DOHH2 (cell line): ENCODE data around the gene SLCO4C1.

Experiments
- EZH2phosphoT487 ChIP-seq: fragments of 200-600 bp; sonication (generic); IDR thresholded peaks from 2 replicates; pipeline ENCODE4 v1.6.1; 2017; ENCODE audit warnings: borderline replicate concordance, mild to moderate bottlenecking, antibody characterized with exemption, low read length, moderate library complexity, mixed read lengths
- TF ChIP-seq, protein P1 (sequence below): fragments of 200-600 bp; sonication (generic); IDR thresholded peaks from one replicate; pipeline ENCODE4 v1.5.1; 2014; ENCODE audit warnings: antibody characterized with exemption, mild to moderate bottlenecking, low read depth, low read length; ENCODE audit not compliant: poor library complexity, severe bottlenecking

DNA sequence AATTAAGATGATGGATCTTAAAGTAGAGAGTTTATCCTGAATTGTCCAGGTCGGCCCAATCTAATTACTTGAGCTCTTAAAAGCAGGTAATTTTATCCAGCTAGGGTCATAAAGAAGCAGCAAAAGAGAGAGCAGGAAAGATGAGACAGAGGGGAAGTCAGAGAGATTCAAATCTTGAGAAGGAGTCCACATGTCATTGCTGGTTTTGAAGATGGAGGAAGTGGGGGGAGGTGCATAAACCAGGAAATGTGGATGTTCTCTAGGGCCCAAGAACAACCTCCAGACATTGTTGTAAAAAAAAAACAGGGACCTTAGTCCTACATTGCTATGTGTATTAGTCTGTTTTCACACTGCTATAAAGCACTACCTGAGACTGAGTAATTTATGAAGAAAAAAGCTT is 66.4 kb downstream of the SLCO4C1 start:
- TF ChIP-seq, protein P1, sequence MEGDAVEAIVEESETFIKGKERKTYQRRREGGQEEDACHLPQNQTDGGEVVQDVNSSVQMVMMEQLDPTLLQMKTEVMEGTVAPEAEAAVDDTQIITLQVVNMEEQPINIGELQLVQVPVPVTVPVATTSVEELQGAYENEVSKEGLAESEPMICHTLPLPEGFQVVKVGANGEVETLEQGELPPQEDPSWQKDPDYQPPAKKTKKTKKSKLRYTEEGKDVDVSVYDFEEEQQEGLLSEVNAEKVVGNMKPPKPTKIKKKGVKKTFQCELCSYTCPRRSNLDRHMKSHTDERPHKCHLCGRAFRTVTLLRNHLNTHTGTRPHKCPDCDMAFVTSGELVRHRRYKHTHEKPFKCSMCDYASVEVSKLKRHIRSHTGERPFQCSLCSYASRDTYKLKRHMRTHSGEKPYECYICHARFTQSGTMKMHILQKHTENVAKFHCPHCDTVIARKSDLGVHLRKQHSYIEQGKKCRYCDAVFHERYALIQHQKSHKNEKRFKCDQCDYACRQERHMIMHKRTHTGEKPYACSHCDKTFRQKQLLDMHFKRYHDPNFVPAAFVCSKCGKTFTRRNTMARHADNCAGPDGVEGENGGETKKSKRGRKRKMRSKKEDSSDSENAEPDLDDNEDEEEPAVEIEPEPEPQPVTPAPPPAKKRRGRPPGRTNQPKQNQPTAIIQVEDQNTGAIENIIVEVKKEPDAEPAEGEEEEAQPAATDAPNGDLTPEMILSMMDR: no peak
- no peak for TF ChIP-seq EZH2phosphoT487
